AG09319 (cell line): Measurements from ENCODE around the gene PDZD2.
"Not testable (repeated sequence)": the region's sequence is repeated elsewhere in the genome, so short reads cannot be mapped to it uniquely, and the experiment has no call there.

Experiments used
- DNase-seq: peaks from one replicate; pipeline ENCODE4 v3.0.0-alpha.2; 2010; ENCODE audit warnings: low read depth; ENCODE audit errors: extremely low read depth
- TF ChIP-seq, protein P1 (sequence below): IDR thresholded peaks from 2 replicates; pipeline ENCODE4 v1.5.1; 2011; ENCODE audit warnings: low read depth, mild to moderate bottlenecking, inconsistent platforms, low read length, moderate library complexity

Gene PDZD2

GRCh38 chr5:32031089-32031488 is 392.2 kb downstream of the PDZD2 start:
- TF ChIP-seq, protein P1, sequence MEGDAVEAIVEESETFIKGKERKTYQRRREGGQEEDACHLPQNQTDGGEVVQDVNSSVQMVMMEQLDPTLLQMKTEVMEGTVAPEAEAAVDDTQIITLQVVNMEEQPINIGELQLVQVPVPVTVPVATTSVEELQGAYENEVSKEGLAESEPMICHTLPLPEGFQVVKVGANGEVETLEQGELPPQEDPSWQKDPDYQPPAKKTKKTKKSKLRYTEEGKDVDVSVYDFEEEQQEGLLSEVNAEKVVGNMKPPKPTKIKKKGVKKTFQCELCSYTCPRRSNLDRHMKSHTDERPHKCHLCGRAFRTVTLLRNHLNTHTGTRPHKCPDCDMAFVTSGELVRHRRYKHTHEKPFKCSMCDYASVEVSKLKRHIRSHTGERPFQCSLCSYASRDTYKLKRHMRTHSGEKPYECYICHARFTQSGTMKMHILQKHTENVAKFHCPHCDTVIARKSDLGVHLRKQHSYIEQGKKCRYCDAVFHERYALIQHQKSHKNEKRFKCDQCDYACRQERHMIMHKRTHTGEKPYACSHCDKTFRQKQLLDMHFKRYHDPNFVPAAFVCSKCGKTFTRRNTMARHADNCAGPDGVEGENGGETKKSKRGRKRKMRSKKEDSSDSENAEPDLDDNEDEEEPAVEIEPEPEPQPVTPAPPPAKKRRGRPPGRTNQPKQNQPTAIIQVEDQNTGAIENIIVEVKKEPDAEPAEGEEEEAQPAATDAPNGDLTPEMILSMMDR: no peak
- DNase-seq: no peak

DNA sequence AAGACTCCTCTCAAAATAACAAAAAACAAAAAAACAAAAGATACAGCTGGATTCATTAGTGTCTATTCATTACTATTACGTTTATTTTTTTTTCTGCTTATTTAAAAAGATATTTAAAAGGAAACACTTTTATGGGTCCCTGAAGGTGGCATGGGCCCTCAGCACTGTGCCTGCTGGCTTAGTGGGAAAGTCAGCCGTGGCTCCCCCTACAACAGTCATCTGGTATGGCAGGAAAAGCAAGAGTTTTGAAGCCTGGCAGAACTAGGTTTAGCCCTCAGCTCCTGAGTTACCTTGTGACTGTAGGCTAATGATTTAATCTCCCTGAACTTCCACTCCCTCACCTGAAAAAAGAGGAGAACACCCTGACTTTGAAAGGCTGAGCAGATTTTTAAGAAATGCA is 399.6 kb downstream of the PDZD2 start:
- DNase-seq: no peak
- TF ChIP-seq, protein P1: no peak

- not testable (repeated sequence) for DNase-seq
Measured at GRCh38 chr5:32039133-32039532, 400.2 kb downstream of the PDZD2 start.

DNA sequence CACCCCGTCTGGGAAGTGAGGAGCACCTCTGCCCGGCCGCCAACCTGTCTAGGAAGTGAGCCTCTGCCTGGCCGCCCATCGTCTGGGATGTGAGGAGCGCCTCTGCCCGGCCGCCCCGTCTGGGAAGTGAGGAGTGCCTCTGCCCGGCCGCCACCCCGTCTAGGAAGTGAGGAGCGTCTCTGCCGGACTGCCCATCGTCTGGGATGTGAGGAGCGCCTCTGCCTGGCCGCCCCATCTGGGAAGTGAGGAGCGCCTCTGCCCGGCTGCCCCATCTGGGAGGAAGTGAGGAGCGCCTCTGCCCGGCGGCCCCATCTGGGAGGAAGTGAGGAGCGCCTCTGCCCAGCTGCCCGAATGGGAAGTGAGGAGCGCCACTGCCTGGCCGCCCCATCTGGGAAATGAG is 400.7 kb downstream of the PDZD2 start:
- DNase-seq: not testable (repeated sequence)

- DNase-seq: not testable (repeated sequence)
Measured at GRCh38 chr5:32040181-32040695, 401.3 kb downstream of the PDZD2 start.

DNA sequence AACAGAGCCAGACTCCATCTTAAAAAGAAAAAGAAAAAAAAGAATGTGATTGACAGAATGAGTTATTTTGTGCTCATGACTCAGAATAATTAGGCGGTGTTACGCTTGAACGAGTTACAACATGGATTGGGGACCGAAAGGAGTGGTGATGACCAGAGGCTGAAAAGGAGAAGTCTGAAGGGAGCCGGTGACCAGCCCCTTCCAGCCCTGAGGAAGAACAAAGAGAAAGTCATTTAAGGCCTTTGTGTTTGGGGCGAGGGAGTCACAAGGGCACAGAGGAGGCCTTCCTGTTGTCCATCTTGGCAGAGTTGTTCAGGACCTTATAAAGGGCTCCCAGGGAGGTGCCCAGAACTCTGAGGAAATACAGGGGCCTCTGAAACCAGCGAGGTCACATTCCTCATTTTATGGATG is 403.6 kb downstream of the PDZD2 start:
- DNase-seq: no peak
- TF ChIP-seq, protein P1: no peak

DNA sequence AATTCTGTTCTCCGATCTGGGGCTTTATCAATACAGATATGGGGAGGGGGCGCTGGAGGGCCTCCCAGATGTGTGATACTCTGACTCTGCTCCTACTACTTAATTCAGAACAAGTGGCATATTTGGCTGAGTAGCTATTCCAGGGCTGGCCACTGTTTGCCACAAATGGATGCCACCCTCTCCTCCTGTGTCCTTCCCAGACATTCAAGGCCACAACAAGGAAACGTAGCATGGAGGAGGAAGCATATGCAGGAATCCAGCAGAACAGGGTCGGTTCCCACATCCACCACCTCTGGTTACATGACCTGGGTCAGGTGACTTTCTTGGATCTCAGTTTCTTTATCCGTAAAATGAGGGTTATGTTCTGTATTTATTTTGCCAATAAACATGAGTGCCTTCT is 404.2 kb downstream of the PDZD2 start:
- TF ChIP-seq, protein P1: no peak
- DNase-seq: no peak

GRCh38 chr5:32044434-32044833 is 405.5 kb downstream of the PDZD2 start:
- TF ChIP-seq, protein P1: no peak
- no peak for DNase-seq

- DNase-seq: no peak
- TF ChIP-seq, protein P1: no peak
Measured at GRCh38 chr5:32044939-32045338, 406.0 kb downstream of the PDZD2 start.
